K562 treated with DMSO at 1 percent for 48 hours (cell line): ENCODE data around the gene SYT11. TPM values are rescaled to one million over a fixed set of nuclear protein-coding genes. Genes with fewer than 3 reads are reported as not detected.

Experiments used
- total RNA-seq: library from RNA; unstranded; fragments of 300-600 nt; gene quantifications from 2 replicates; pipeline ENCODE4 v1.2.3, GENCODE V29; 2022; ENCODE audit warnings: low replicate concordance; ENCODE audit errors: extremely low read depth

SYT11 gene
- total RNA-seq: not detected in 2 replicates

GRCh38 chr1:155859234-155859829 lies at the start of gene SYT11:
SYT11 (plus strand) TSS chr1:155859567; CDS start chr1:155859762, 195 bp downstream.

GRCh38 chr1:155856975-155857930 lies 2.1 kb upstream of the SYT11 start, which contains the start of gene GON4L:
GON4L (minus strand) TSS chr1:155857214; CDS start chr1:155853780, 3,434 bp downstream.

GRCh38 chr1:155911156-155912055 lies 52.0 kb downstream of the SYT11 start, which contains the start of gene RIT1:
RIT1 (minus strand) TSS chr1:155911349; CDS start chr1:155910761, 588 bp downstream.

GRCh38 chr1:155934097-155934935 lies 74.9 kb downstream of the SYT11 start, which contains the start of gene KHDC4:
KHDC4 (minus strand) TSS chr1:155934413; CDS start chr1:155934373, 40 bp downstream.

Other genes with a start within 250 kb of the SYT11 start
- gene MSTO1, start 249.3 kb upstream of the SYT11 start, total RNA-seq: not detected in 2 replicates
- gene YY1AP1, start 170.8 kb upstream of the SYT11 start, total RNA-seq: not detected in 2 replicates
- gene DAP3, start 170.5 kb upstream of the SYT11 start, total RNA-seq: not detected in 2 replicates
- gene GON4L, start 2.4 kb upstream of the SYT11 start, total RNA-seq: not detected in 2 replicates
- gene RIT1, start 51.8 kb downstream of the SYT11 start, total RNA-seq: not detected in 2 replicates
- gene KHDC4, start 74.8 kb downstream of the SYT11 start, total RNA-seq: not detected in 2 replicates
- gene RXFP4, start 82.1 kb downstream of the SYT11 start, total RNA-seq: not detected in 2 replicates
- not detected in 2 replicates for gene ARHGEF2, start 119.0 kb downstream of the SYT11 start, total RNA-seq
- gene SSR2, start 161.4 kb downstream of the SYT11 start, total RNA-seq: not detected in 2 replicates
- not detected in 2 replicates for gene UBQLN4, start 194.2 kb downstream of the SYT11 start, total RNA-seq
- not detected in 2 replicates for gene LAMTOR2, start 195.2 kb downstream of the SYT11 start, total RNA-seq
- gene RAB25, start 201.6 kb downstream of the SYT11 start, total RNA-seq: not detected in 2 replicates
- gene MEX3A, start 222.9 kb downstream of the SYT11 start, total RNA-seq: not detected in 2 replicates